Superior temporal gyrus (tissue), 1 donor: ENCODE data around the gene DOCK2.

Source experiments
- DNase-seq: peaks from one replicate; pipeline ENCODE4 v3.0.0-alpha.2; 2016; ENCODE audit errors: extremely low spot score

Gene DOCK2

DNA sequence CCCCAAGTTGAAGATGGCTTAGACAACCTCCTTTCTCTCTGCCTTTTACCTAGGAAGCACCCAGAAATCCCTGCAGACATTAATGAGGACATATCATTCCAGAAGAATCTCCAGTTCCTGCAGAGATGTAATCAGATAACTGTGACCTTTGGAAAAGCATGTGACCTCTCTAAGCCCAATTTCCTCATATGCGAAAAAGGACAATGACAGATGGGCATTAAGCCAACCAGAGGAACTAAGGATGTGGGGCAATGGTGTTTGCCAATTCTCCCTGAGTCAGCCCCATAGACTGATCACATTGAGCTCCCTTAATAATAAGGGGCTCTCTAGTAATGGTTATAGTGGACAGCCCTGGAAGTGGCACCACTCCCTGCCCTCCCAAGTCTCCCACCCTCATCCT lies 458.6 kb downstream of the DOCK2 start:
- DNase-seq: no peak

DNA sequence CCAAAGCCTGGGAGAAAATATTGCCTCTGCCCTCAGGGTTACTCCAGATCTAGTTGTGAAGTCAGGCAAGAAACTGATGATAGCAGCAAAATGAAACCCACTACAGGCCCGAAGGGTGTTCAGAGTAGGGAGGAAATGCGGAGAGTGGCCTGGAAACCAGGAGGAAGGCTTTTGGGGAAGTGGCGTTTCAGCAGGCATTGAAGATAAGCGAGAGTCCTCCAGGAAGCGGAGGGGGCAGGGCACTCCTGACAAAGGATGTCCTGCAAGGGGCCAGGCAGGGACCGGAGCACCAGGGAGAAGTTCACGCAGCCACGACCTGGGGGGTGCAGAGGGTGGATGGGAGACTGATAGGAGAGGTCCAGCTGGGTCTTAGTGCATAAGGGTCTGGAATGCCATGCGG lies 460.9 kb downstream of the DOCK2 start:
- no peak for DNase-seq

DNA sequence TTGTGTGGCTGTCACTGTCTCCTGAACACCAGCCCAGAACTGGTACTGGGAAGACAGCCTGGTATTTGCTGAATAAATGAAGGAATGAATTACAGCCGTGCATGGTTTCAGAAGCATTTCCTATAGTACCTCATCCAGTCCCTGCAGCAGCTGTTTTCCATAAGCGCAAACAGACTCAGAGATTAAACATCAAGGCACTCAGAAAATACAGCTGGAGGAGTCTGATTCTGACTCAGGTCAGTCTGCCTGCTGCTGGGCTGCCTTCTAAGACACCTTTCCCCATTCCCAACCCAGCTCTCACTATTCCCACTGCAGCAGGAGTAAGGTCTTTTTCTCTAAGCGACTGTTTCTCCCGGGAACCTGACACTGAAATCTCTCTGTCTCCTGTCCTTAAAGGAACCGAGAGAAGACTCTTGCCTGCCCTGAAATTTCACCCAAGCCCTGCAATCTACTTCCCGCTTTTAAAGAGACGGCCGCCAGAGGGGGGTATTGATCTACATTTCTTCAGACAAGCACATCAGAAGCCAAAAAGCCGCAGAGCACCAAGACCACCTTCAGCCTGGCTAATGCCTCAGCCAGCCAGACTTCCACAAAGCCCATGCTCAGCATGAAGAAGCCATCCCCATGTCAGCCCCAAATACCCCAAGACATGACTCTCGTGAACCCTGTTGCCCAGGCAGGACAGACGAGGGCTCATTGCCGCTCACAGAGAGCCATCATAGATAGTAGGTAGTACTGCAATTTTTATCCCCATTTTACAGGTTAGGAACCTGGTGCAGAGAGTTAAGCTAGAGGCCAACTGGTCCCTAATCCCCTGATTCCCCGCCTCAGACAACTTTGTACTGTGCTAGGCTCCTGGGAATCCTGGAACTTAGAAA lies 463.2 kb downstream of the DOCK2 start:
- peak; percentile 90 for DNase-seq

DNA sequence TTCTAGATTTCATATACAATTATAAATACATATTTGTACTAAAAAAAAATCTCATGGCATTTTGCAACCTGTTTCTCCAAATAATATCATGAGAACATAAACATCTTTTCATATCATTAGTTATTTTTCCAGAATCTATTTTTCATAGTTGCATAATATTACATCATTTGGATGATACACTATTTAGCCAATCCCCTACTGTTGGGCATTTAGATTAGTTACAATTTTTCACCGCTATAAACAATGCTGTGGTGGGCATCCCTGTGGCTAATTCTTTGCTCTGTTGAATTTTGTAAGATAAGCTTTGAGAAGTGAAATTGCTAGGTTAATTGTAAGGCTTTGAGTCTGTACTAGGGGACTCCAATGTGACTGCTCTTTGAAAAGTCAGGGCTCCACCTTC lies 466.4 kb downstream of the DOCK2 start:
- no peak for DNase-seq

DNA sequence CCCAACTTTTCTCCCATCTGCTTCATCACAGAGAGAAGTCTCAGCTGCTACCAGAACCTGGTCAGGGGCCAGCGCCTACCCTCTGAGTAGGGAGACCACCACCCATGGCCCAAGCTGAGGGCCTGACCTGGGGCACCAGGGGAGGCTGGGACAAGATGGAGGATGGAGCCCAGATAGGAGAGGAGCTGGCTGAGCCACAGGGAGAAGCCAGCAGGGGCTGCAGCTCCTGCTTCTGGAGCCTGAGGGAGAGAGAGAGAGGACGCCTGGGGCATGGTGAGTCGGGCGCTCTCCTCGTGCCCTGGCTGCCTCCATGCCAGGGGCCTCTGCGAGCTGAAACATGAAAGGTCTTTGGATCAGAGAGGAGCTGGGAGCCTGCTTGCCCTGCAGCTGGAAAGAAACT lies 467.2 kb downstream of the DOCK2 start:
- DNase-seq: no peak

DNA sequence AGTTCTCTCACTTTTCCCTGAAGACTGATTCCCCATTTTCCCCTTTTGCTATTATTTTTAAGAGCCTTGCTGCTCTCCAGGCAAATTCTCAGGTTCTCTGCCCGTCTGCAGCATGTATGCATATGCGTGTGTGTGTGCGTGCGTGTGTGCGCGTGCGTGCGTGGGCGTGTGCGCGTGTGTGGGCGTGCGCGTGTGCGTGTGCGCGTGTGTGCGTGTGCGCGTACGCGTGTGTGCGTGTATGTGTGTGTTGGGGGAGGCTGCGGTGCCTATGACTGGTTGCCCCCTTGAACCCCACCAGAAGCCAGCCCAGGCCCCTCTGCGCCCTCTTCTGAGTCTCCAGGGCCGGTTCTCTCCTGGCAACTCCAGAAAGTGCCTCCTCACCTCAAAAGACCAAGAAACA lies 467.6 kb downstream of the DOCK2 start:
- DNase-seq: no peak

DNA sequence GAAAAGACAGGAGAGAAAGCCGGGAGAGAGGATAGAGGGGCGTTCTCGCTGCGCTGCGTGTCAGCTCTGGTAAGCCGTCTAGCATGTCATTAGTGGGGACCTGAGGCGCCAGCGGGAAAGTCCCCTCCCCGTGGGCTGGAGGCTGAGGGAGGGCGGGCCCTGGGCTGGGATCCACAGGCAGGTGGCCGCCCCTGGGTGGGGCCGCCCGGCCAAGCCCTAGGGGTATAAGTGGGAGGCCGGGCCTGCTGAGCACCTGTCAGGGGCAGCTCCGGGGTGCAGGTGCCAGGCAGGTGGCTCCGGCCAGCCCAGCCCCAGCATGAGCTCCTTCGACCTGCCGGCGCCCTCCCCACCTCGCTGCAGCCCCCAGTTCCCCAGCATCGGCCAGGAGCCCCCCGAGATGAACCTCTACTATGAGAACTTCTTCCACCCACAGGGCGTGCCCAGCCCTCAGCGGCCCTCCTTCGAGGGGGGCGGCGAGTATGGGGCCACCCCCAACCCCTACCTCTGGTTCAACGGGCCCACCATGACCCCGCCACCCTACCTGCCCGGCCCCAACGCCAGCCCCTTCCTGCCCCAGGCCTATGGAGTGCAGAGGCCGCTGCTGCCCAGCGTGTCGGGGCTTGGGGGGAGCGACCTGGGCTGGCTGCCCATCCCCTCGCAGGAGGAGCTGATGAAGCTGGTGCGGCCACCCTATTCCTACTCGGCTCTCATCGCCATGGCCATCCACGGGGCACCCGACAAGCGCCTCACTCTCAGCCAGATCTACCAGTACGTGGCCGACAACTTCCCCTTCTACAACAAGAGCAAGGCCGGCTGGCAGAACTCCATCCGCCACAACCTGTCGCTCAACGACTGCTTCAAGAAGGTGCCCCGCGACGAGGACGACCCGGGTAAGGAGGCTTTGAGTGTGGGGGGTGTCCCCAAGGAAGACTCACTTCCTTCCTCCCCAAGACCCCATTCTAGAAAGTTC lies 468.9 kb downstream of the DOCK2 start, which contains the start of gene FOXI1:
TSS of gene FOXI1 (plus strand) at position 256 of the 970 bp plus-strand sequence. CDS start at position 317, 61 bp downstream.
- no peak for DNase-seq

DNA sequence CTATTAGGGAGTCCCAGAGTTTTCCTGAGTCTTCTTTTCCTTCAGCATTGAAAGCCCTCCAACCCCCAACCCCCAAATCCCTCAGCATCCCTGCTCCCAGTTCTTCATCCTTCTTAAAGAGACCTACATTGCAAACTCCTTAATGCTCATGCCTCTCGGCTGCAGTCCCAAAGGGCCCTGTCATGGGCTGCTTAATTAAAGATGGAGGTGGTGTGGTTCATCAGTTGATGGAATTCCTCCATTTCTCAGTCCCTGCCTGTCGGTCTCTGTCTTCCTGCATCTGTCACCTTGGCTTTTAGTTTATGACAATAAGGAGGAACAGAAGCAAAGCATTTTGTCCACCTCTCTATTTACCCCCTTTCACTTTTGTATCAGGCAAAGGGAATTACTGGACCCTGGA lies 470.6 kb downstream of the DOCK2 start:
- no peak for DNase-seq

DNA sequence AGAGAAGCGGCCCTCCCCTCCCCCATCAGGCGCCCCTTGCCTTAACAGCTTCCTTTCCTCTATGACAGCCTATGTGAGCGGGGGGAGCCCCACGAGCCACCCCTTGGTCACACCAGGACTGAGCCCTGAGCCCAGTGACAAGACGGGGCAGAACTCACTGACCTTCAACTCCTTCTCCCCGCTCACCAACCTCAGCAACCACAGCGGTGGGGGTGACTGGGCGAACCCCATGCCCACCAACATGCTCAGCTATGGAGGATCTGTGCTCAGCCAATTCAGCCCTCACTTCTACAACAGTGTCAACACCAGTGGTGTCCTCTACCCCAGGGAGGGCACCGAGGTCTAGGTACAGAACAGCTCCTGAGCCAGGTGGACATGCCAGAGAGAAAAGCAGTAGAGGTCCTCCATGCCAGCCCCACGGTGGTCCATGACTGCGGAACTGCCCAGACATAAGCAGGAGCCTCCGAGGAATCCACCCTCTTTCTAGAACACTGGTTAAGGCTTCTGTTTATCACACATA lies 471.3 kb downstream of the DOCK2 start:
- DNase-seq: no peak

DNA sequence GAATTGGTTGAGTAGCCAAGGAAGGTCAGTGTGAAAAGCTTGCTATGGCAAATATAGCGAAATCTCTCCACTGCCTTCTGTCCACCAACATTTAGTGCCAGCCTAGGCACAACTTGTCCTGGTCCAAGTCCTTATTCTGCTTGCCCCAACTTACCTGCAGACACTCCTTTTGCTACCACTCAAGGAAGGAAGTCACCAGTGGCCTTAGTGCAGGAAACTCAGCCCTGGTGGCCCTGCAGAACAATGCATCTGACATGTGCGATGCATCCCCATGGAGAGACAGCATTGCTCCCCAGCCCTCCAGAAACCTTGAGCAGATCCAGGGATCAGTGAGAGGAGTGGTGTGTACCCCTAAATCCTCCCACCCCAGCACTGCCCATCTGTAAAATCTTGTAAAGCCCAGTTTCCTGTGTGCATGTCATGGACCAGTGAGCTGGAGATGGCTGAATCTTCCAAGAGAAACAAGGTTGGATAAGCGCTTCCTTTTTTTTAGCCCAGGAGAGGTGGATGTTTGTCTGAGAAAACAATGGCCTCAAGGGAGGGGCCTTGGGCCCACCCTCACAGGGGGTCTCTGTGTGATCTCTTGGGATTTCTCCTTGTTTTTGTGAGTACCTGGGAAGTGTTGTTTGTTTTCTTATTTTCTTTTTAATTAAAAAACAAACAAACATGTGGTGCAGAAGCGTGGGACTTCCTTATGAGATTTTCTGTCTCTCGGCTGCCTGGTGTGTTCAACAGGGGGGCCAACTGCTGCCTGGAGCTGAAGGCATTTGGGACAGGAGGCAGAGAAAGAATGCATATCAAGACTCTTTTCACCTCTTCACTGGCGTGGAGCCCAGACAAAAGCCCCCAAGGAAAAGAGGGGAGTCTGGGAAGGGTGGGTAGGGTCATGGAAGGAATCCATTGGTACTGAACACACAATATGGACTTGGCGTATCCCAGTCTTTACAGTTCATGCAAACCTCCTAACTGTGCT lies 472.3 kb downstream of the DOCK2 start:
- no peak for DNase-seq

DNA sequence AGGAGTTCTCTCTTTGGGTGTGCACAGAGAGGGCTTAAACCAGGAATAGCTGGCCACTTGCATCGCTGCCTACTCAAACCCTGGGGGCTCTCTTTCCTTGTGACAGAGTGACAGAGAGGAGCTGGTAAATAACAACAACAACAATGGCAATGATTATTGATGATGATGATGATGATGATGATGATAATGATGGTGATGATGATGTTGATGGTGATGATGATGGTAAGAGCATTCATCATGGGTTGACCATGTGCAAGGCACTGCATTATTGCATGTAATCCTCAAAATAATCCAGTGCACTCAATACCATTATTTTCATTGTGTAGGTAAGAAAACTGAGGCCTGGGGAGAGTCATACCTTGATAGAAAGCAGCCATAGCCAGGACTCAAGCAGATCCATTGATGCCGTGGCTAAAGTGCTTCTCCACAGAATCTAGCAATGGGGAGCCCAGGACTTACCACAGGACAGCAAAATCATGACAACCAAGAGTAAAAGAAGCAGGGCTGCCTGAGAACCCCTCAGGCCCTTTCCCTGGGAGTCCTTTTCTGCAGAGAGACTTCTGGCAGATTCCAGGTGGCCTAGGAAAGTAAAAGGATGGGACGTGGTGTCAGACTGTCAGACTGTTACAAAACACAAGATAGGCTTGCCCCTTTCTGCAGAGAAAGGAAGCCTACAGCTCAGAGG lies 473.5 kb downstream of the DOCK2 start:
- DNase-seq: no peak

DNA sequence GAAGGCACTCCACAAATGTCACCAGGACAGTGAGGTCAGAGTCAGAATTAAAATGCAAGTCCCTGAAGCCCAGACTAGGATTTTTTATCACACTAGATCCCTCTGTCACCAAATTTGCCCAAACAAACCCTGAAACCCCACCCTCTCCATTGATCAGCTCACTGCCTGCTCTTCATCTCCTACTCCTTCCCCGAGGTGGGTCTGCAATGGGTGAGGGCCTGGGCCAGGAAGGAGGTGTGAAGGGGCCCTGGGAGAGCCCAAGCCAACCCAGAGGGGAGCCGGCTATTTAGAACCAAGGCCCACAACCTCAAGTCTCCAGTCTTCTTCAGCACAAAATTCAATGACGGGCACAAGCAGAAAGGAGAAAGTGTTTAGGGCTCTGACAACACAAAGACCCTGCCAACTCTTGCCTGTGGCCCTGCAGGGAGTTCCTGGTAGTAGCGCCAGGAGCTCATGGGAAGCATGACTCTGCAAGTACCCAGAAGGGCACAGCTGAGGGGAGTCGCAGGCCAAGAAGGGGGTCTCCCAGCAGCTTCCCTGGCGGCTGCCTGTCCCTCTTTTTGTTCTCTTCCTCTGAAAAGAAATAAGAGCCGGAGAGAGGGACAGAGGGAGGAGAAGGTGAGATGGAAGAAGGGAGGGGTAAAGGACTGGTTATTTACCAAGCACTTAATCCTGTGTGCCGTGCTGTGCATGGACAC lies 474.2 kb downstream of the DOCK2 start:
- DNase-seq: no peak

DNA sequence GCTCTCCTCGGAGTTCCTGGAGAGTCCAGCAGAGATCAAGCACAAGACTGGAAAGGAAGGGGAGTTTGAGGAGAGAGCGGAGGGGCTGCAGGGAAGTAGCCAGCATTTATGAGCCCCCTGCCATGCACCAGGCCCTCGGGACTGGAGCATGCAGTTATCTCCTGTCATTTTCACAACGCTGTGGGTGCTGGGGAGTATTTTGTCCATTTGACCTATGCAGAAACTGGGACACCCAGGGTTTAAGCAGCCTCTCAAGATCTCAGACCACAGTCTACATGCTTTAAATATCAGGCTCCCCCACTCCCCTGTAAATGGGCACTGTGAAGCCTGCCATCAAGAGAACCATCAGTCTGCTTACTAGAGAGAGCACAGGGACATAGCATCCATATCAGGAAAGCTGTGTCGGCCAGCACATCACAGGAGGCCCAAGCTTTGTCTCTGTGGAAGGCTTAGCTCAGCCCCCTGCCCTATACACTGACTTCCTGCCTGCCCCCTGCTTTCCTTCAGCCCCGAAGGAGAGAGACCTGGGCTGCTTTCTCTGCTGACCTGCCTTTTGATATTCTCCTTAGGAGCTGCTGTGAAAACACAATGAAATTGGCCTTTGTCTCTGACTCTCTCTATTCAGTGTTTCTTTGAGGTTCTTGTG lies 475.9 kb downstream of the DOCK2 start:
- no peak for DNase-seq

DNA sequence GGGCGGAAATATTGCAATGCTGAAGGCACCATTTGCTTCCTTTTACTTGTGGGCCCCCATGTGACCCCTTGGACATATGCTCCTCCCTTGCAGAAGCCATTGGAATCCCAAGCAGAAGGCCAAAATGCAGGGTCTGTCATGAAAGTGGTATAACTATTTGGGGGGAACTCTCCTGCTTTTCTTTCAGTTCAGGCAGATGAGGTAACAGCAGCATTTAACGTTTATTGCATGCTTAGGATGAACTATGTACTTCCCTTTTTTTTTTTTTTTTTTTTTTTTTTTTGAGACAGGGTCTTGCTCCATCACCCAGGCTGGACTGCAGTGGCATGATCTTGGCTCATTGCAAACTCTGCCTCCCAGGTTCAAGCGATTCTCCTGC lies 476.4 kb downstream of the DOCK2 start:
- DNase-seq: no peak

DNA sequence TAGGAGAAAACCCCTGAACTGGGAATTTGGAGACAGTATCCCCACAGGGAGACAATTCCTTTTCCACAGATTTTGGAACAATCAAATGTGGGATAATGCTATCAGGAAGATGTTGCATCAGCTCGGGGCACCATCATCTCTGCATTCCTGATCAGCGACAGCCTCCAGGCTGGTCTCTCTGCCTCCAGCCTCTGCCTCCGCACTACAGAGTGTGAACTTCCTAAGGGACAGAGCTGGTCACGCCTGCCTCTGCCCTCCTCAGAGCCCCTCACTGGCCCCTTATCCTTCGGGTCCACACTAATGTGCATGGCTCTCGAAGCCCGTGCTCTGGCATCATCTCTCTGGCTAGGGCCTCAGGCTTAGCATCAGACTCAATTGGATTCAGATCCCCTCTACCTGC lies 477.2 kb downstream of the DOCK2 start:
- DNase-seq: no peak

DNA sequence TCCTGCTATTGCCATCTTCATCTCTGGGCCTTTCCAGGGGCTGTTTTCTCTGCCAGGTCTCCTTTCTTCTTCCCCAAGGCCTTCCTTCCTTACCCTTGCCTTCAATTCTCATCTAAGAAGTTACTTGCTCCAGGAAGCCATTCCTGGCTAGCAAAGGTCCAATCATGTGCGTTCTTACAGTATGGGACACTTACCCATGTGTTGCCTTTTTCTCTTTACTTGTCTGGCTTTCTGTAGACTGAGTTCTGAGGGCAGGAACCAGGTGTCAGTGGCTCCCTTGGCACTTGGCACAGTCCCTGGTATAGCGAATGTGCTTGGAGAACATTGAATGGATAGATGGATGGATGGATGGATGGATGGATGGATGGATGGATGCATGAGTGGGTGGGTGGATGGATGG lies 478.9 kb downstream of the DOCK2 start:
- DNase-seq: no peak

DNA sequence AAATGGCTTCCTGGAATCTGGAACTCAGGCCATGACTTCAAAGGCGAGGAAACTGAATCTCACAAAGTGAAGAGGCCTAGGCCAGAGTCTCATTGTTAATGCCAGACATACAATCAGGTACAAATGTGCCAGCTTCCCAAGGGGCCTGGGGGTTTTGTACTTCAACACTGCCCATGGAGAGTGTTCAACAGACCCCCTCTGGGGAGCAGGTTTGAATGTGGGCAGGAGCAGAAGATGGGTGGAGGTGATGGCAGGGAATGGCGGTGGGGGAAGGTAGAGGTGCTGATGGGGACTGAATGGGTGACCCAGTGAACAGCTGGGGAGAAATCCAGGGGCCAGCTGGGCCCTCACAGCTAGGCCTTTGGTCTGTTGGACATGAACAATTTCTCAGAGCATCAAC lies 480.7 kb downstream of the DOCK2 start:
- DNase-seq: no peak

DNA sequence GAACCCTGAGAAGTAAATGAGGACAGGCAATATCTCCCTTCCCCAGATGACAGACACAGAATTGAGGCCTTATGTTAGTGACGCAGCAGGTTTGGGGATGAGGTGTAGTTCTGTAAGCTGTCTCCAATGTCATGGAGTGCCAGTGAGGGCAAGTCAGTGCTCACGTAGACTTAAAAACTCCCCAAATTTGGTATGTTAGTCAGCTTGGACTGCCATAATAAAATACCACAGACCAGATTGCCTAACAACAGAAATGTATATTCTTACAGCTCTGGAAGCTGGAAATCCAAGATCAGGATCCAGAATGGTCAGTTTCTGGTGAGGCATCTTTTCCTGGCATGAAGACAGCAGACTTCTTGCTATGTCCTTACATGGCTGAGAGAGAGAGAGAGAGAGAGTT lies 483.5 kb downstream of the DOCK2 start:
- DNase-seq: no peak

DNA sequence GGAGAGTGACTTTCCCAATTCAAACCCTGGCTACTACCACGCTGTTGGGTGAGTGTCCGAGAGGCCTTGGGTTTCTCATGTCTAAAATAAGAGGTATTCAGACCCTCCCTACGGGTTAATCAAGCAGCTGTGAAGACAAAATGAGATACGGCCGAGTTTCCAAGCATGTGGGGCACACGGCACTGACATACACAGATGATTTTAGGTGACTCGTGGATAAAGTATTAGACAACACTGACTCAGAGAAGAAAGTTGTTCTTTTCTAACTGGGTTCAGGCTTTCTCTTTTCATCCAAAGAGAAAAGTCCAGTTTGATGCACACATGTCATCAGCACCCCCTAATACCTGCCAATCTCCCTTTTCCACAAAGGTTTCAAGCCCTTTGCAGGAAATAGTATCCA lies 484.2 kb downstream of the DOCK2 start:
- DNase-seq: no peak

DNA sequence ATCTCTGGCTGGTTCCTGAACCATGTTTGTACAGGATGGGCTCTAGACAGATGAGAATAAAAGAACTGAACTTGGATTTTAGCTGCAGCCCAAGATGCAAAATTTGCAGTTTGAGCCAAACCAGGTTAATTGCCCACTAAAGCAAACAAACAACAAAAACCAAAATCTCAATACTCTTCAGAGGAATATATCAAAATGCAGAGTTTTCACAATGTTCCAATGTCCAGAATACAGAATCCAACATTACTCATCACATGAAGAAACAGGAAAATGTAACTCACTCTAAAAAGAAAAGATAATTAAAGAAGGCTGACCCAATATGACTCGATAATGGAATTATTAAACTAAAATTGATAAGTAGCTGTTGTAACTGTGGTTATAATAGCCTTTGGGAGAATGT lies 489.0 kb downstream of the DOCK2 start:
- DNase-seq: no peak
